ENCODE results near the gene PGBD4.

The PGBD4 gene

DNA sequence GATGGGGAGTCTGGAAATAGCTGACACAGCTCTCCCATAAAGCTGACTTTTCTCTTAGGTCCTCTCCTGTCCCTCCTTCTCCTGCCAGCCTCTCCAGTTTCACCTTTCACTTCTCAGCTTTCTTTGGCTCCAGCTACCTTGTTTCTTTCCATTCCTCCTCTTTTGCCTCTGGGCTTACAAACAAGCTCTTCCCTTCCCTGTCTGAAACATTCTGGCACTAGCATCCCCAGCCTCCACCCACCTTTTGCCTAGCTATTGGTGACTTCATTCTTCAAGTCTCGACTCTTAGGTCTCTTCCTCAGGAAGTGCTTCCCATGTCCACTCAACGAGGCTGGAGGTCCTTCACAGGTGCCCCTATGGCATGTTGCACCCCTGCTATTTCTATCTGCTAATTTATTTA, 42.4 kb upstream of the PGBD4 start:
- H3K4me1 ChIP-seq (ENCODE audit: low read length): no peaks in the 10 kb centered on the region
- no peak overlapping the region for H2AFZ ChIP-seq (ENCODE audit: low read depth, low read length)
- H3K27me3 ChIP-seq (ENCODE audit: low read depth, low read length): no peaks in the 10 kb centered on the region
- no peak overlapping the region for H3K4me3 ChIP-seq (ENCODE audit: low read length)
- no peaks in the 10 kb centered on the region for H4K20me1 ChIP-seq (ENCODE audit: insufficient read depth, low read length)
- H3K9ac ChIP-seq (ENCODE audit: low read length): no peak overlapping the region
- H3K4me2 ChIP-seq (ENCODE audit: low read length): no peak overlapping the region
- TF ChIP-seq, protein P1, sequence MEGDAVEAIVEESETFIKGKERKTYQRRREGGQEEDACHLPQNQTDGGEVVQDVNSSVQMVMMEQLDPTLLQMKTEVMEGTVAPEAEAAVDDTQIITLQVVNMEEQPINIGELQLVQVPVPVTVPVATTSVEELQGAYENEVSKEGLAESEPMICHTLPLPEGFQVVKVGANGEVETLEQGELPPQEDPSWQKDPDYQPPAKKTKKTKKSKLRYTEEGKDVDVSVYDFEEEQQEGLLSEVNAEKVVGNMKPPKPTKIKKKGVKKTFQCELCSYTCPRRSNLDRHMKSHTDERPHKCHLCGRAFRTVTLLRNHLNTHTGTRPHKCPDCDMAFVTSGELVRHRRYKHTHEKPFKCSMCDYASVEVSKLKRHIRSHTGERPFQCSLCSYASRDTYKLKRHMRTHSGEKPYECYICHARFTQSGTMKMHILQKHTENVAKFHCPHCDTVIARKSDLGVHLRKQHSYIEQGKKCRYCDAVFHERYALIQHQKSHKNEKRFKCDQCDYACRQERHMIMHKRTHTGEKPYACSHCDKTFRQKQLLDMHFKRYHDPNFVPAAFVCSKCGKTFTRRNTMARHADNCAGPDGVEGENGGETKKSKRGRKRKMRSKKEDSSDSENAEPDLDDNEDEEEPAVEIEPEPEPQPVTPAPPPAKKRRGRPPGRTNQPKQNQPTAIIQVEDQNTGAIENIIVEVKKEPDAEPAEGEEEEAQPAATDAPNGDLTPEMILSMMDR (IDR thresholded peaks at IDR 0.05; ENCODE audit: low read depth, low read length): no peak
- TF ChIP-seq EZH2phosphoT487 (IDR thresholded peaks at IDR 0.05; ENCODE audit: low read depth): no peak
- H3K36me3 ChIP-seq (replicated peaks; ENCODE audit: low read depth, low read length): no peaks in the 10 kb centered on the region
- no peaks in the 10 kb centered on the region for H3K9me3 ChIP-seq (ENCODE audit: insufficient read depth, low read length)
- no peaks in the 10 kb centered on the region for H3K79me2 ChIP-seq (ENCODE audit: low read length)
- no peak overlapping the region for H3K27ac ChIP-seq (ENCODE audit: low read length)

DNA sequence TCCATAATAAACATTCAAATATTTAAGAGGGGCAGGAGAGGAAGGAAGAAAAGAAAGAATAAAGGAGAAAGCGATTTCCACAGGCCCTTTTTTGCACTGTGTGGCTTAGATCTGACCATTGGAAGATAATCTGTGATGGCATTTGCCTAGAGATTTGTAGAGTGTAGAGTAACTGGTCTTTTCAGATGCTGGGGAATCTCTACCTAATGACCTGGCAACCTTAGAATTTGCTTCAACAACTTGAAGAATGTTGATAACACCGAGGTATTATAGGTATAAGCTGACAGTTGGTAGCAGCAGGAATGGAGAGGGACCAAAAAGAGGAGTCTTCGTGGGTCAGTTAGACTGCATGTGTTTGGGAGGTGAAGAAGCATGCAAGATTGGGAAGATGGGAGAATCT, 41.9 kb upstream of the PGBD4 start:
- H4K20me1 ChIP-seq (ENCODE audit: insufficient read depth, low read length): no peaks in the 10 kb centered on the region
- no peak overlapping the region for H3K27ac ChIP-seq (ENCODE audit: low read length)
- H3K4me3 ChIP-seq (ENCODE audit: low read length): no peak overlapping the region
- H3K36me3 ChIP-seq (replicated peaks; ENCODE audit: low read depth, low read length): no peaks in the 10 kb centered on the region
- no peak overlapping the region for H3K9ac ChIP-seq (ENCODE audit: low read length)
- H3K79me2 ChIP-seq (ENCODE audit: low read length): no peaks in the 10 kb centered on the region
- no peaks in the 10 kb centered on the region for H3K27me3 ChIP-seq (ENCODE audit: low read depth, low read length)
- H3K4me1 ChIP-seq (ENCODE audit: low read length): no peaks in the 10 kb centered on the region
- no peak overlapping the region for H2AFZ ChIP-seq (ENCODE audit: low read depth, low read length)
- TF ChIP-seq, protein P1 (IDR thresholded peaks at IDR 0.05; ENCODE audit: low read depth, low read length): no peak
- no peak for TF ChIP-seq EZH2phosphoT487 (IDR thresholded peaks at IDR 0.05; ENCODE audit: low read depth)
- no peak overlapping the region for H3K4me2 ChIP-seq (ENCODE audit: low read length)
- no peaks in the 10 kb centered on the region for H3K9me3 ChIP-seq (ENCODE audit: insufficient read depth, low read length)

DNA sequence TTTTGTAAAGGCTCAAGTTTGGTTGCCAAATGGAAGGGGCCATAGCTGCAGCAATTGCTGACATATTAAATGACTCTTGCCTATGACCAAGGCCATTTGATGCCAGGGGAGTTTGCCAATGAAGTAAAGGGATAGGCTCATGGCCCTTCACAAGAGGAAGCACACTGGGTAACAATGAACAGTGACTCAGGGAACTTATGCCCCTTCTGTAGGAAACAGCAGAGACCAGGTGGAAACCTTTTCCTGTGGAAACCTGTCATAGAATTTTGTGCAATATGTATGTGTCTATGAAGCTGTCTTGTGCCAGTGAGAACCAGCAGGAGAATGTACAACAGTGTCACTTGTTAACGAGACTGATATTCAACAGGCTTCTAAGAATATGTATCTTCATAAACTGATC, 37.4 kb upstream of the PGBD4 start:
- H3K4me1 ChIP-seq (ENCODE audit: low read length): no peaks in the 10 kb centered on the region
- no peaks in the 10 kb centered on the region for H3K36me3 ChIP-seq (replicated peaks; ENCODE audit: low read depth, low read length)
- H3K27me3 ChIP-seq (ENCODE audit: low read depth, low read length): no peaks in the 10 kb centered on the region
- no peaks in the 10 kb centered on the region for H3K9me3 ChIP-seq (ENCODE audit: insufficient read depth, low read length)
- no peak overlapping the region for H3K9ac ChIP-seq (ENCODE audit: low read length)
- no peaks in the 10 kb centered on the region for H4K20me1 ChIP-seq (ENCODE audit: insufficient read depth, low read length)
- TF ChIP-seq, protein P1 (IDR thresholded peaks at IDR 0.05; ENCODE audit: low read depth, low read length): no peak
- H3K4me2 ChIP-seq (ENCODE audit: low read length): no peak overlapping the region
- H2AFZ ChIP-seq (ENCODE audit: low read depth, low read length): no peak overlapping the region
- no peak overlapping the region for H3K27ac ChIP-seq (ENCODE audit: low read length)
- no peak overlapping the region for H3K4me3 ChIP-seq (ENCODE audit: low read length)
- no peaks in the 10 kb centered on the region for H3K79me2 ChIP-seq (ENCODE audit: low read length)

DNA sequence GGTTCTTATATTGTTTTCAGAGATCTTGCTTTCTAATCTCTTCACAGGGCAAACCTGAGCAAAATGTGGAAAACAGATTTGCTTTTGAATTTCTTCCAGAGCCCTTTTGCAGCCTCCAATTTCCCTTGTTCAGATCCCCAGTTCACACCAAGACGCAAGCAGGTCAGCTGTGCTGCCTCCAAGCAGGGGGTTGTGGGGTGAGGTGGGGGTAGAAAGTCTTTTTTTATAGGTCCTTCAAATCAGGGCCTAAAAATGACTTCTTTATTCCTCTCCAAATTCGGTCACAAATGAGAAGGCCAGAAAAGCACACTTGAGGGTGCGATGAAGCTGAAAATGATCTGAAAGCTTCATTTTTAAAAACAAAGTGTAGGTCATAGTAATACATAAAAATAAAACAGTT, 36.6 kb upstream of the PGBD4 start:
- H3K27ac ChIP-seq (ENCODE audit: low read length): no peak overlapping the region

More for the DNA sequence above, 36.6 kb upstream of the PGBD4 start:
- H3K4me3 ChIP-seq (ENCODE audit: low read length): no peak overlapping the region
- H4K20me1 ChIP-seq (ENCODE audit: insufficient read depth, low read length): no peaks in the 10 kb centered on the region
- H3K36me3 ChIP-seq (replicated peaks; ENCODE audit: low read depth, low read length): no peaks in the 10 kb centered on the region
- H3K4me2 ChIP-seq (ENCODE audit: low read length): no peak overlapping the region
- H2AFZ ChIP-seq (ENCODE audit: low read depth, low read length): no peak overlapping the region
- H3K9me3 ChIP-seq (ENCODE audit: insufficient read depth, low read length): no peaks in the 10 kb centered on the region
- H3K79me2 ChIP-seq (ENCODE audit: low read length): no peaks in the 10 kb centered on the region
- TF ChIP-seq, protein P1 (IDR thresholded peaks at IDR 0.05; ENCODE audit: low read depth, low read length): no peak
- TF ChIP-seq EZH2phosphoT487 (IDR thresholded peaks at IDR 0.05; ENCODE audit: low read depth): no peak
- no peaks in the 10 kb centered on the region for H3K27me3 ChIP-seq (ENCODE audit: low read depth, low read length)
- H3K9ac ChIP-seq (ENCODE audit: low read length): no peak overlapping the region
- H3K4me1 ChIP-seq (ENCODE audit: low read length): no peaks in the 10 kb centered on the region
